Retina (tissue), 1 donor: ENCODE measurements around the gene SLIT3.

Experiments used
- DNase-seq: peaks from one replicate; pipeline ENCODE4 v3.0.0-alpha.2; 2016

Gene SLIT3

GRCh38 chr5:169015991-169016390 is 284.9 kb downstream of the SLIT3 start:
- DNase-seq, result no peak

GRCh38 chr5:169013846-169014245 is 287.1 kb downstream of the SLIT3 start:
- no peak for DNase-seq

GRCh38 chr5:169013208-169013728 is 287.7 kb downstream of the SLIT3 start:
- DNase-seq, result no peak

- no peak for DNase-seq
Measured at GRCh38 chr5:169012450-169012849, 288.5 kb downstream of the SLIT3 start.

GRCh38 chr5:169011451-169011850 is 289.5 kb downstream of the SLIT3 start:
- no peak for DNase-seq

GRCh38 chr5:169011009-169011408 is 289.9 kb downstream of the SLIT3 start:
- DNase-seq, result no peak

GRCh38 chr5:169009123-169009522 is 291.8 kb downstream of the SLIT3 start:
- DNase-seq, result no peak

GRCh38 chr5:169006842-169007790 is 293.8 kb downstream of the SLIT3 start:
- DNase-seq, result no peak

- no peak for DNase-seq
Measured at GRCh38 chr5:169004551-169004950, 296.4 kb downstream of the SLIT3 start.

- peak; percentile 44 for DNase-seq
Measured at GRCh38 chr5:169003721-169004541, 297.0 kb downstream of the SLIT3 start.

GRCh38 chr5:169002953-169003555 is 297.9 kb downstream of the SLIT3 start:
- DNase-seq, result no peak

GRCh38 chr5:169001394-169001793 is 299.5 kb downstream of the SLIT3 start:
- no peak for DNase-seq

- no peak for DNase-seq
Measured at GRCh38 chr5:168995024-168995423, 305.9 kb downstream of the SLIT3 start.

GRCh38 chr5:168992687-168993086 is 308.3 kb downstream of the SLIT3 start:
- DNase-seq, result no peak

GRCh38 chr5:168992016-168992415 is 308.9 kb downstream of the SLIT3 start:
- no peak for DNase-seq

- no peak for DNase-seq
Measured at GRCh38 chr5:168991311-168991710, 309.6 kb downstream of the SLIT3 start.

GRCh38 chr5:168990679-168991078 is 310.3 kb downstream of the SLIT3 start:
- DNase-seq, result no peak

- DNase-seq, result no peak
Measured at GRCh38 chr5:168989731-168990505, 311.0 kb downstream of the SLIT3 start.

GRCh38 chr5:168988699-168989098 is 312.2 kb downstream of the SLIT3 start:
- no peak for DNase-seq

GRCh38 chr5:168987543-168988300 is 313.2 kb downstream of the SLIT3 start:
- peak; percentile 68 for DNase-seq

GRCh38 chr5:168985454-168985853 is 315.5 kb downstream of the SLIT3 start:
- no peak for DNase-seq
